Tracheal epithelial cell (primary cell): ENCODE data around the gene PPDPF. TPM values are rescaled to one million over a fixed set of nuclear protein-coding genes. Genes with fewer than 3 reads are reported as not detected.

Experiments used
- total RNA-seq: library from RNA; depleted of rRNA; stranded (reverse); fragments of >200 nt; gene quantifications from 2 replicates; pipeline ENCODE4 v1.2.1, GENCODE V29; 2014

The PPDPF gene, protein sequence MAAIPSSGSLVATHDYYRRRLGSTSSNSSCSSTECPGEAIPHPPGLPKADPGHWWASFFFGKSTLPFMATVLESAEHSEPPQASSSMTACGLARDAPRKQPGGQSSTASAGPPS
- total RNA-seq = 66.5 and 77.1 TPM in 2 replicates

DNA sequence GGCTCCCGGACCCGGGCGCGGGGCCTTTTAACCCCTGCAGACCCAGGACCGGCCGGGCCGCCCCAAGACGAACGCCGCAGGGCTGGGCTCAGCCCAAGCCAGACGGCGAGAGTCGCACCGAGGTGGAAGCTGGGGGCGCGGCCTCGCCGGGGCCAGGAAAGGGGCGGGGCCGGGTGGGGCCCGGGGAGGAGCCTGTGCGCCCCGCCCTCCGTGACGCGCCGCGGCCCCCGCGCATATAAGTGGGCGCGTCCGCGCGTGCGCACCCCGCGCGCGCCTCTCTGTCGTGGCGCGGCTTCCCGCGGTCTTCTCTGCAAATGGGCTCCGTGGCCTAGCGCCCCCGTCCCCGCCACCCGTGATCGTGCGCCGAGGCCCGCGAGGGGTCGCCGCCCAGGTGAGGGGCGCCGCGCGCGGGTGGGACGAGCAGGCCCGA lies at the start of gene PPDPF:
TSS of gene PPDPF (plus strand) at position 262 of the 430 bp plus-strand sequence. CDS start 544 bp downstream, outside the sequence.

GRCh38 chr20:63471981-63472831 lies 48.4 kb upstream of the PPDPF start, which contains the start of gene KCNQ2:
TSS of gene KCNQ2 (minus strand) at chr20:63472655. CDS start at chr20:63472463, 192 bp downstream.

GRCh38 chr20:63498960-63499337 lies 21.6 kb upstream of the PPDPF start, which contains the start of gene EEF1A2:
TSS of gene EEF1A2 (minus strand) at chr20:63499083. CDS start at chr20:63497763, 1,320 bp downstream.

DNA sequence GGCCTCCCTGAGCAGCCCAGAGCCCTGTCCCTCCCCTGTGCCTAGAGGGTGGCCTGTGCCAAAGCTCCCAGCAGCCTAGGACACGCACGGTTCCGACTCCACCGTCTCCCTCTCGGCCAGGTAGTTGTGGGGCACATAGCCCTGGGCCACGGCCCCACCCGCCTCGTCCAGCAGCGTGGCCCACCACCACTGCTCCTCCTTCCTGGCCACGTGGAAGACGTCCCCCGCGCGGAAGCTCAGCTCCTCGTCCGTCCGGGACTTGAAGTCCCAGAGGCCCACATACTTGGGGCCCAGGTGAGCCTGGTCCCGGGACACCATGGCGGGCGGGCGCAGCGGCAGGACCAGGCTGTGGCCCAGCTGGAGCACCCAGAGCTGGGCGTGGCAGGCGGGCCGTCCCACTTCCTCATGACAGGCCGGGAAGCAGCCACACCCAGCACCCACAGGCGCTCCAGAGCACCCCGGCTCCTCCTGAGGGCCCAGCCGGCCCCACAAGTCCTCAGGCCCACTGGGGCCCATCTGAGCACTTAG lies 16.5 kb downstream of the PPDPF start, which contains the start of gene PTK6:
TSS of gene PTK6 (minus strand) at position 380 of the 528 bp plus-strand sequence. CDS start at position 318, 62 bp downstream.

DNA sequence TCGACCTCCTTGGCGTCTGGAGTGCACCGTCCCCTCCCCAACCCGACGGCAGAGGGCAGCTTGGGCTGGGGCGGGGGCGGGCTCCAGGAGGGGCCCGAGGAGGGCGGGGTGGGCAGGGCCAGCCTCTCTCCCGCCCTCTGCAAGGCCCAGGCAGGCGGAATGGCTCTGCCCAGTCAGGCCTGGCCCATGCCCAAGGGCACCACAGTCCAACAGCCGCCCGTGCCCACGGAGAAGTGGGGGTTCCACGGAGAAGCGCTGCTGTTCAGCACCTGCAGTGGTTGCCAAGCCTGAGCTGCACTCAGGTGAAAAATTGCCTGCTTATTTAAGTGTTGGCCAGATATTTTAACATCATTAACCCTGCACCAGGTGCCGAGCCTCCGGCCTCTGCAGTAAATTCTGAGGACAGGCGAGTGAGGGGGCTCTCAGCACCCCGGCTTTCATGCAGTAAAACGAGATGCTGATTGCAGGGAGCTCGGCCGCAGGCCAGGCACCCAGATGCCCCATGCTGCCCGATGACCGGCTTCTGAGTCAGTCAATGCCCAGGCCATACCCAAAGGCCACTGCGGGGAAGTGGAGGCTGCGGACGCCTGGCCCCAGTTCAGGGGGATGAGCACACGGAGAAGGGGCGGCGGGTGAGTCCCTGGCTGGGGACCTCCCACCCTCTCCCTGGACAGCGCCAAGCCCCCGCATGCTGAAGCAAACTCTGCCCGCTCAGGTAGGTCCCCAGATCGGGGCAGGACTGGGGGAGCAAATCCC lies 27.3 kb downstream of the PPDPF start, which contains the start of gene SRMS:
TSS of gene SRMS (minus strand) at position 25 of the 756 bp plus-strand sequence. CDS start 286 bp downstream, outside the sequence.

DNA sequence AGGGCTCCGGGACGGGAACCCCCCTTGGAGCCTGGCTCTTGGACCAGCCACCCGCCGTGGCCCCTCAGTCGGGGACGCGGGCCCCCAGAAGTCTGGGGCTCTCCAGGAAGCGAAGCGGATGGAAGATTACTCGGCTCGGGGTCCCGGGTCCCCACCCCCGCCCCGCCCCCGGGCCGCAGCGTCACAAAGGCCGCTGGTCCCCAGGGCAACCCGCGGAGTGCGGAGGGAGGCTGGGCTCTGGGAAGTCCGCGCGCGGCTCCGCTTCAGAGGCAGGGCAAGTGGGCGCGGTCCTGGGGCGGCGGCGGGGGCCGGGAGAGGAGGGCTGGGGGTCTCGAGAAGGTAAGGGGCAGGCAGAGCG lies 33.3 kb downstream of the PPDPF start, which contains the start of gene FNDC11:
TSS of gene FNDC11 (plus strand) at position 227 of the 358 bp plus-strand sequence. CDS start 1,505 bp downstream, outside the sequence.

Other genes with a start within 250 kb of the PPDPF start
- 34.5 and 55.9 TPM in 2 replicates for gene ARFGAP1, start 248.0 kb upstream of the PPDPF start, total RNA-seq
- not detected in 2 replicates for gene COL20A1, start 227.6 kb upstream of the PPDPF start, total RNA-seq
- gene CHRNA4, start 159.4 kb upstream of the PPDPF start, total RNA-seq = not detected in 2 replicates
- not detected in 2 replicates for gene KCNQ2, start 48.1 kb upstream of the PPDPF start, total RNA-seq
- 0.43 and 0.96 TPM in 2 replicates for gene EEF1A2, start 21.7 kb upstream of the PPDPF start, total RNA-seq
- gene PTK6, start 16.6 kb downstream of the PPDPF start, total RNA-seq = 31.1 and 59.7 TPM in 2 replicates
- 0.43 TPM in 1 of 2 replicates, not detected in the other for gene SRMS, start 27.0 kb downstream of the PPDPF start, total RNA-seq
- gene FNDC11, start 33.4 kb downstream of the PPDPF start, total RNA-seq = 0.85 and 3.1 TPM in 2 replicates
- 20.7 and 80.2 TPM in 2 replicates for gene HELZ2, start 53.5 kb downstream of the PPDPF start, total RNA-seq
- 11.1 and 15.3 TPM in 2 replicates for gene GMEB2, start 106.3 kb downstream of the PPDPF start, total RNA-seq
- 0.85 and 7.7 TPM in 2 replicates for gene STMN3, start 132.7 kb downstream of the PPDPF start, total RNA-seq
- gene RTEL1, start 137.5 kb downstream of the PPDPF start, total RNA-seq = 2.8 and 5.3 TPM in 2 replicates
- 7.5 and 254 TPM in 2 replicates for gene TNFRSF6B, start 175.9 kb downstream of the PPDPF start, total RNA-seq
- gene ARFRP1, start 187.2 kb downstream of the PPDPF start, total RNA-seq = 17.5 and 42.9 TPM in 2 replicates
- 13.2 and 21.2 TPM in 2 replicates for gene ZGPAT, start 187.3 kb downstream of the PPDPF start, total RNA-seq
- gene LIME1, start 215.9 kb downstream of the PPDPF start, total RNA-seq = 1.7 and 2.7 TPM in 2 replicates
- gene SLC2A4RG, start 219.0 kb downstream of the PPDPF start, total RNA-seq = 26.3 and 44.1 TPM in 2 replicates